Endothelial cell of umbilical vein (primary cell): Measurements from ENCODE around the gene CHD5.

Experiments
- CTCF ChIP-seq, 2 donors: IDR thresholded peaks; 1 replicate in 1 of 2; 2 replicates in 1 of 2; pipeline ENCODE4 v1.5.1; 2011; ENCODE audit warnings: low read length in 2 of 2, mild to moderate bottlenecking in 2 of 2, moderate library complexity in 2 of 2, control low read depth in 1 of 2, inconsistent platforms in 1 of 2, low read depth in 1 of 2; ENCODE audit not compliant: insufficient read depth in 1 of 2; ENCODE audit errors: extremely low read depth in 1 of 2
- EZH2 ChIP-seq: IDR thresholded peaks from 2 replicates; pipeline ENCODE4 v1.6.1; 2012; ENCODE audit warnings: borderline replicate concordance, low read depth, mild to moderate bottlenecking, moderate library complexity, low read length, inconsistent platforms; ENCODE audit not compliant: severe bottlenecking
- FOS ChIP-seq: IDR thresholded peaks from 2 replicates; pipeline ENCODE4 v1.6.1; 2011; ENCODE audit warnings: mild to moderate bottlenecking, low read length, moderate library complexity, borderline replicate concordance; ENCODE audit not compliant: insufficient read depth
- GATA2 ChIP-seq: IDR thresholded peaks from 2 replicates; pipeline ENCODE4 v1.7.0; 2011; ENCODE audit warnings: low read depth, mild to moderate bottlenecking, moderate library complexity, mixed read lengths, low read length; ENCODE audit not compliant: insufficient read length, insufficient read depth
- JUN ChIP-seq: IDR thresholded peaks from 2 replicates; pipeline ENCODE4 v1.6.1; 2011; ENCODE audit warnings: borderline replicate concordance, low read depth; ENCODE audit not compliant: insufficient read length, insufficient read depth
- MYC ChIP-seq: IDR thresholded peaks from one replicate; pipeline ENCODE4 v1.6.1; 2011; ENCODE audit warnings: mild to moderate bottlenecking, low read depth, low read length
- POLR2A ChIP-seq: IDR thresholded peaks from 2 replicates; pipeline ENCODE4 v1.6.1; 2012; ENCODE audit warnings: low read depth, mild to moderate bottlenecking, control low read depth, low read length
- POLR2AphosphoS5 ChIP-seq: IDR thresholded peaks from 2 replicates; pipeline ENCODE4 v1.6.1; 2012; ENCODE audit warnings: low read depth, mild to moderate bottlenecking, control low read depth, low read length, moderate library complexity; ENCODE audit not compliant: insufficient read depth
- TF ChIP-seq, protein P1 (sequence below): IDR thresholded peaks from 2 replicates; pipeline ENCODE4 v1.6.1; 2011; ENCODE audit not compliant: insufficient read depth, insufficient read length

GRCh38 chr1:6166221-6166620 lies 13.9 kb downstream of the CHD5 start:
- no peak for TF ChIP-seq CTCF (IDR thresholded peaks at IDR 0.05; ENCODE audit: extremely low read depth in 1 of 2, insufficient read depth in 1 of 2, low read depth in 1 of 2, low read length in 2 of 2)
- no peak for TF ChIP-seq EZH2
- TF ChIP-seq, protein P1, sequence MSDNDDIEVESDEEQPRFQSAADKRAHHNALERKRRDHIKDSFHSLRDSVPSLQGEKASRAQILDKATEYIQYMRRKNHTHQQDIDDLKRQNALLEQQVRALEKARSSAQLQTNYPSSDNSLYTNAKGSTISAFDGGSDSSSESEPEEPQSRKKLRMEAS = no peak
- no peak for TF ChIP-seq GATA2
- TF ChIP-seq POLR2A = no peak
- no peak for TF ChIP-seq JUN
- TF ChIP-seq POLR2AphosphoS5 = no peak
- TF ChIP-seq FOS = no peak
- TF ChIP-seq MYC = no peak
